K562 (cell line): ENCODE data around the gene LCN1. TPM values are rescaled to one million over a fixed set of nuclear protein-coding genes. Genes with fewer than 3 reads are reported as not detected.

ENCODE experiments used
- HDAC3 ChIP-seq: fragments of 450-650 bp; IDR thresholded peaks from 2 replicates; pipeline ENCODE4 v1.6.1; 2018; ENCODE audit warnings: borderline replicate concordance, mild to moderate bottlenecking, moderate library complexity; ENCODE audit not compliant: partially characterized antibody
- KDM4B ChIP-seq, 2 experiments: fragments of 450-650 bp in 1 of 2; sonication (generic) in 1 of 2; IDR thresholded peaks; 2 replicates each; pipeline ENCODE4 v1.6.1; 2016 to 2017; ENCODE audit warnings: borderline replicate concordance in 2 of 2, antibody characterized with exemption in 1 of 2, low read depth in 1 of 2, mild to moderate bottlenecking in 1 of 2
- KLF16 ChIP-seq: IDR thresholded peaks from 2 replicates; pipeline ENCODE4 v1.6.1; 2016; ENCODE audit warnings: antibody characterized with exemption
- MECOM ChIP-seq: fragments of 250-450 bp; sonication (Bioruptor Pico); IDR thresholded peaks from 2 replicates; pipeline ENCODE4 v1.8.0; 2022; ENCODE audit warnings: inconsistent platforms
- MXI1 ChIP-seq: IDR thresholded peaks from 2 replicates; pipeline ENCODE4 v1.6.1; 2011; ENCODE audit warnings: low read depth, mild to moderate bottlenecking, improper control_type of control experiment, low read length
- SIN3B ChIP-seq: fragments of 450-650 bp; IDR thresholded peaks from 2 replicates; pipeline ENCODE4 v1.6.1; 2017; ENCODE audit warnings: low read depth, mild to moderate bottlenecking, moderate library complexity
- TCF7L2 ChIP-seq: fragments of 150-350 bp; IDR thresholded peaks from 2 replicates; pipeline ENCODE4 v1.6.1; 2016; ENCODE audit warnings: low read depth, mild to moderate bottlenecking, low read length, moderate library complexity
- TGIF2 ChIP-seq: sonication (generic); formaldehyde crosslinking; IDR thresholded peaks from 2 replicates; pipeline ENCODE4 v1.8.1; 2022; ENCODE audit warnings: mild to moderate bottlenecking, missing genetic modification reagents, moderate library complexity
- ZNF316 ChIP-seq: fragments of 450-650 bp; IDR thresholded peaks from 2 replicates; pipeline ENCODE4 v1.6.1; 2016
- ZNF431 ChIP-seq: sonication (generic); formaldehyde crosslinking; IDR thresholded peaks from 2 replicates; pipeline ENCODE4 v1.8.0; 2022; ENCODE audit warnings: mild to moderate bottlenecking, missing genetic modification reagents
- ZNF76 ChIP-seq: fragments of 250-450 bp; sonication (Bioruptor Pico); IDR thresholded peaks from 2 replicates; pipeline ENCODE4 v1.4.0; 2020; ENCODE audit warnings: mild to moderate bottlenecking, moderate library complexity, borderline replicate concordance
- ZSCAN32 ChIP-seq: fragments of 450-650 bp; formaldehyde crosslinking; IDR thresholded peaks from 2 replicates; pipeline ENCODE4 v1.4.0; 2020; ENCODE audit warnings: mild to moderate bottlenecking, moderate library complexity
- polyA plus RNA-seq, 8 experiments: library from polyadenylated mRNA; depleted of rRNA in 4 of 8; stranded (reverse) in 5 of 8; unstranded in 3 of 8; fragments of >200 nt; fragmentation: Nextera tagmentation in 2 of 8; fragmentation: Illumina TruSeq in 1 of 8; extraction: Ambion mirVana in 2 of 8; extraction: Trizol in 1 of 8; gene quantifications; 2 replicates each; pipeline versions ENCODE4 v1.2.1 to v1.2.3, GENCODE V29; 2011 to 2014; ENCODE audit warnings: inconsistent platforms in 1 of 8, missing spikeins in 1 of 8
- total RNA-seq, 7 experiments: library from RNA; depleted of rRNA in 6 of 7; stranded (reverse); fragments of >200 nt in 6 of 7; fragmentation: Illumina TruSeq in 2 of 7; extraction: Trizol in 2 of 7; gene quantifications; 2 replicates each; pipeline versions ENCODE4 v1.2.1 to v1.2.3, GENCODE V29; 2011 to 2021; ENCODE audit warnings: low replicate concordance in 1 of 7
- TF ChIP-seq, protein P1 (sequence below): fragments of 250-450 bp; sonication (Bioruptor Pico); IDR thresholded peaks from 2 replicates; pipeline ENCODE4 v1.8.0; 2022; ENCODE audit warnings: inconsistent platforms
- TF ChIP-seq, protein P2 (sequence below): fragments of 450-650 bp; formaldehyde crosslinking; IDR thresholded peaks from 2 replicates; pipeline ENCODE4 v1.4.0; 2022; ENCODE audit warnings: missing genetic modification characterization
- TF ChIP-seq, protein P3 (sequence below), 2 experiments: fragments of 450-650 bp; IDR thresholded peaks; 2 replicates each; pipeline ENCODE4 v1.6.1; 2018; ENCODE audit warnings: mild to moderate bottlenecking in 2 of 2, low read depth in 1 of 2; ENCODE audit not compliant: partially characterized antibody in 2 of 2
- TF ChIP-seq, protein P4 (sequence below): fragments of 250-450 bp; sonication (Bioruptor Pico); IDR thresholded peaks from 2 replicates; pipeline ENCODE4 v1.6.1; 2021; ENCODE audit warnings: mild to moderate bottlenecking
- TF ChIP-seq, protein P5 (sequence below): fragments of 250-450 bp; sonication (Bioruptor Pico); IDR thresholded peaks from 2 replicates; pipeline ENCODE4 v1.5.0; 2021; ENCODE audit warnings: mild to moderate bottlenecking, borderline replicate concordance

LCN1 gene
- total and polyA plus RNA-seq, 9 of the 15 experiments (the other 6 are each of a cell fraction or from before 2014, with no cell fraction given): not detected

DNA sequence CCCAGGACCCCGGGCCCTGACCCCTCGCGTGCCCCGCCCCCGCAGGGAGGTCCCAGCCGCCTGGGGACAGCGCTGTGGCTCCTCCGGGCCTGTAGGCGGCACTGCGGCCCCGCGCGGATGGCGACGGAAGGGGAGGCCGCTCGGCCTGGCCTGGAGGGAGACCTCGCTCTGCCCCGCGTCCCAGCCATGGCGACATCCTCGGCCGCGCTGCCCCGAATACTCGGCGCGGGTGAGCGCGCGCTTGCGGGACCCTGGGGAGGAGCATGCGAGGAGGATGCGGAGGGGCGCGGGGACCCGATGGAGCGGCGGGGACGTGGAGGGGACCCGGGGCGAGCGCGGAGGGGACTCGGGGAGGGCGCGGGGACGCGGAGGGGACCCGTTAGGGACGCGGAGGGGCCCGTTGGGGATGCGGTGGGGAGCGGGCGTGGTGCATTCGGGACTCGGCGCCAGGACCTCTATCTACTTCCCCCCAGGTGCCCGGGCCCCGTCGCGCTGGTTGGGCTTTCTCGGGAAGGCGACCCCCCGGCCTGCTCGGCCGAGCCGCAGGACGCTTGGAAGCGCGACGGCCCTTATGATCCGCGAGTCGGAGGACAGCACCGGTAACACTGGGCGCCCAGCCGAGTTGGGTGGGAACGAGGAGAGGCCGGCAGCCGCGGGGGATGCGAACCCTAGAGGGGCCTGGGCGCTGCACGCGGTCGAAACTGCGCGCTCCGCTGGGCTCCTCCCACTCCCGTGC is 20.5 kb upstream of the LCN1 start, which contains the start of gene MRPS2 (continued):
- 0 out of 4 replicates have a peak, but pooled peaks of 1 of the 2 experiments have one; percentile 60 for TF ChIP-seq KDM4B (IDR thresholded peaks at IDR 0.05; ENCODE audit: borderline replicate concordance in 2 of 2, low read depth in 1 of 2)
- no peak for TF ChIP-seq ZSCAN32 (CRISPR knock-in tag)
- no peak for TF ChIP-seq HDAC3
- TF ChIP-seq SIN3B: peak; percentile 85
- TF ChIP-seq TCF7L2: no peak
- TF ChIP-seq ZNF76 (CRISPR knock-in tag): no peak; the same call in 1 of the 2 replicates
- TF ChIP-seq, protein P1, sequence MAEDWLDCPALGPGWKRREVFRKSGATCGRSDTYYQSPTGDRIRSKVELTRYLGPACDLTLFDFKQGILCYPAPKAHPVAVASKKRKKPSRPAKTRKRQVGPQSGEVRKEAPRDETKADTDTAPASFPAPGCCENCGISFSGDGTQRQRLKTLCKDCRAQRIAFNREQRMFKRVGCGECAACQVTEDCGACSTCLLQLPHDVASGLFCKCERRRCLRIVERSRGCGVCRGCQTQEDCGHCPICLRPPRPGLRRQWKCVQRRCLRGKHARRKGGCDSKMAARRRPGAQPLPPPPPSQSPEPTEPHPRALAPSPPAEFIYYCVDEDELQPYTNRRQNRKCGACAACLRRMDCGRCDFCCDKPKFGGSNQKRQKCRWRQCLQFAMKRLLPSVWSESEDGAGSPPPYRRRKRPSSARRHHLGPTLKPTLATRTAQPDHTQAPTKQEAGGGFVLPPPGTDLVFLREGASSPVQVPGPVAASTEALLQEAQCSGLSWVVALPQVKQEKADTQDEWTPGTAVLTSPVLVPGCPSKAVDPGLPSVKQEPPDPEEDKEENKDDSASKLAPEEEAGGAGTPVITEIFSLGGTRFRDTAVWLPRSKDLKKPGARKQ (CRISPR knock-in tag): no peak
- 0 out of 2 replicates have a peak, but pooled peaks have one; percentile 24 for TF ChIP-seq TGIF2 (CRISPR knock-in tag)
- TF ChIP-seq, protein P2, sequence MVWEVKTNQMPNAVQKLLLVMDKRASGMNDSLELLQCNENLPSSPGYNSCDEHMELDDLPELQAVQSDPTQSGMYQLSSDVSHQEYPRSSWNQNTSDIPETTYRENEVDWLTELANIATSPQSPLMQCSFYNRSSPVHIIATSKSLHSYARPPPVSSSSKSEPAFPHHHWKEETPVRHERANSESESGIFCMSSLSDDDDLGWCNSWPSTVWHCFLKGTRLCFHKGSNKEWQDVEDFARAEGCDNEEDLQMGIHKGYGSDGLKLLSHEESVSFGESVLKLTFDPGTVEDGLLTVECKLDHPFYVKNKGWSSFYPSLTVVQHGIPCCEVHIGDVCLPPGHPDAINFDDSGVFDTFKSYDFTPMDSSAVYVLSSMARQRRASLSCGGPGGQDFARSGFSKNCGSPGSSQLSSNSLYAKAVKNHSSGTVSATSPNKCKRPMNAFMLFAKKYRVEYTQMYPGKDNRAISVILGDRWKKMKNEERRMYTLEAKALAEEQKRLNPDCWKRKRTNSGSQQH (CRISPR knock-in tag): no peak
- TF ChIP-seq, protein P3, sequence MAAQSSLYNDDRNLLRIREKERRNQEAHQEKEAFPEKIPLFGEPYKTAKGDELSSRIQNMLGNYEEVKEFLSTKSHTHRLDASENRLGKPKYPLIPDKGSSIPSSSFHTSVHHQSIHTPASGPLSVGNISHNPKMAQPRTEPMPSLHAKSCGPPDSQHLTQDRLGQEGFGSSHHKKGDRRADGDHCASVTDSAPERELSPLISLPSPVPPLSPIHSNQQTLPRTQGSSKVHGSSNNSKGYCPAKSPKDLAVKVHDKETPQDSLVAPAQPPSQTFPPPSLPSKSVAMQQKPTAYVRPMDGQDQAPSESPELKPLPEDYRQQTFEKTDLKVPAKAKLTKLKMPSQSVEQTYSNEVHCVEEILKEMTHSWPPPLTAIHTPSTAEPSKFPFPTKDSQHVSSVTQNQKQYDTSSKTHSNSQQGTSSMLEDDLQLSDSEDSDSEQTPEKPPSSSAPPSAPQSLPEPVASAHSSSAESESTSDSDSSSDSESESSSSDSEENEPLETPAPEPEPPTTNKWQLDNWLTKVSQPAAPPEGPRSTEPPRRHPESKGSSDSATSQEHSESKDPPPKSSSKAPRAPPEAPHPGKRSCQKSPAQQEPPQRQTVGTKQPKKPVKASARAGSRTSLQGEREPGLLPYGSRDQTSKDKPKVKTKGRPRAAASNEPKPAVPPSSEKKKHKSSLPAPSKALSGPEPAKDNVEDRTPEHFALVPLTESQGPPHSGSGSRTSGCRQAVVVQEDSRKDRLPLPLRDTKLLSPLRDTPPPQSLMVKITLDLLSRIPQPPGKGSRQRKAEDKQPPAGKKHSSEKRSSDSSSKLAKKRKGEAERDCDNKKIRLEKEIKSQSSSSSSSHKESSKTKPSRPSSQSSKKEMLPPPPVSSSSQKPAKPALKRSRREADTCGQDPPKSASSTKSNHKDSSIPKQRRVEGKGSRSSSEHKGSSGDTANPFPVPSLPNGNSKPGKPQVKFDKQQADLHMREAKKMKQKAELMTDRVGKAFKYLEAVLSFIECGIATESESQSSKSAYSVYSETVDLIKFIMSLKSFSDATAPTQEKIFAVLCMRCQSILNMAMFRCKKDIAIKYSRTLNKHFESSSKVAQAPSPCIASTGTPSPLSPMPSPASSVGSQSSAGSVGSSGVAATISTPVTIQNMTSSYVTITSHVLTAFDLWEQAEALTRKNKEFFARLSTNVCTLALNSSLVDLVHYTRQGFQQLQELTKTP (IDR thresholded peaks at IDR 0.05; ENCODE audit: low read depth in 1 of 2, partially characterized antibody in 2 of 2): no peak
- no peak for TF ChIP-seq ZNF316
- TF ChIP-seq, protein P4, sequence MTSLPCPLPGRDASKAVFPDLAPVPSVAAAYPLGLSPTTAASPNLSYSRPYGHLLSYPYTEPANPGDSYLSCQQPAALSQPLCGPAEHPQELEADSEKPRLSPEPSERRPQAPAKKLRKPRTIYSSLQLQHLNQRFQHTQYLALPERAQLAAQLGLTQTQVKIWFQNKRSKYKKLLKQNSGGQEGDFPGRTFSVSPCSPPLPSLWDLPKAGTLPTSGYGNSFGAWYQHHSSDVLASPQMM (CRISPR knock-in tag): no peak
- no peak for TF ChIP-seq ZNF431 (CRISPR knock-in tag)
- TF ChIP-seq MECOM (CRISPR knock-in tag): no peak
- TF ChIP-seq KLF16: peak; percentile 50; the same call in 1 of the 2 replicates
- TF ChIP-seq, protein P5, sequence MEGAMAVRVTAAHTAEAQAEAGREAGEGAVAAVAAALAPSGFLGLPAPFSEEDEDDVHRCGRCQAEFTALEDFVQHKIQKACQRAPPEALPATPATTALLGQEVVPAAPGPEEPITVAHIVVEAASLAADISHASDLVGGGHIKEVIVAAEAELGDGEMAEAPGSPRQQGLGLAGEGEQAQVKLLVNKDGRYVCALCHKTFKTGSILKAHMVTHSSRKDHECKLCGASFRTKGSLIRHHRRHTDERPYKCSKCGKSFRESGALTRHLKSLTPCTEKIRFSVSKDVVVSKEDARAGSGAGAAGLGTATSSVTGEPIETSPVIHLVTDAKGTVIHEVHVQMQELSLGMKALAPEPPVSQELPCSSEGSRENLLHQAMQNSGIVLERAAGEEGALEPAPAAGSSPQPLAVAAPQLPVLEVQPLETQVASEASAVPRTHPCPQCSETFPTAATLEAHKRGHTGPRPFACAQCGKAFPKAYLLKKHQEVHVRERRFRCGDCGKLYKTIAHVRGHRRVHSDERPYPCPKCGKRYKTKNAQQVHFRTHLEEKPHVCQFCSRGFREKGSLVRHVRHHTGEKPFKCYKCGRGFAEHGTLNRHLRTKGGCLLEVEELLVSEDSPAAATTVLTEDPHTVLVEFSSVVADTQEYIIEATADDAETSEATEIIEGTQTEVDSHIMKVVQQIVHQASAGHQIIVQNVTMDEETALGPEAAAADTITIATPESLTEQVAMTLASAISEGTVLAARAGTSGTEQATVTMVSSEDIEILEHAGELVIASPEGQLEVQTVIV: no peak
- 0 out of 2 replicates have a peak, but pooled peaks have one; percentile 6 for TF ChIP-seq MXI1
